Activated naive CD4-positive, alpha-beta T cell treated with anti-CD3 and anti-CD28 coated beads, Interleukin-2, amount 50 U/mL, for 72 hours (primary cell): Measurements from ENCODE around the gene ASF1B. TPM values are rescaled to one million over a fixed set of nuclear protein-coding genes. Genes with fewer than 3 reads are reported as not detected.
A peak's percentile ranks its signal among the peaks of the same experiment; 100 is the strongest.

Experiments used
- ATAC-seq, 2 donors: fragments of 150-1000 bp; cut with Tn5 transposase; 2 replicates each; pipeline ENCODE4 v1.10.0; 2021; ENCODE audit warnings: mild to moderate bottlenecking in 2 of 2, moderate library complexity in 2 of 2
- DNase-seq, 2 donors: peaks; one replicate each; pipeline ENCODE4 v3.0.0; 2021 to 2022; ENCODE audit warnings: low spot score in 2 of 2
- H3K27ac Mint-ChIP-seq, 2 donors: one replicate each; pipeline ENCODE4 v1.8.0; 2022; ENCODE audit warnings: mild to moderate bottlenecking in 2 of 2, mixed read lengths in 2 of 2
- H3K36me3 Mint-ChIP-seq, 2 donors: one replicate each; pipeline ENCODE4 v1.8.0; 2022; ENCODE audit warnings: mixed read lengths in 2 of 2
- H3K9me3 Mint-ChIP-seq, 2 donors: one replicate each; pipeline ENCODE4 v1.8.0; 2022; ENCODE audit warnings: mixed read lengths in 2 of 2
- total RNA-seq, 2 donors: library from RNA; stranded (reverse); gene quantifications; one replicate each; pipeline ENCODE4 v1.2.3, GENCODE V29; 2022

Gene ASF1B
- total RNA-seq, 2 donors from 2014 or later, result 68.3 to 76.1 TPM

DNA sequence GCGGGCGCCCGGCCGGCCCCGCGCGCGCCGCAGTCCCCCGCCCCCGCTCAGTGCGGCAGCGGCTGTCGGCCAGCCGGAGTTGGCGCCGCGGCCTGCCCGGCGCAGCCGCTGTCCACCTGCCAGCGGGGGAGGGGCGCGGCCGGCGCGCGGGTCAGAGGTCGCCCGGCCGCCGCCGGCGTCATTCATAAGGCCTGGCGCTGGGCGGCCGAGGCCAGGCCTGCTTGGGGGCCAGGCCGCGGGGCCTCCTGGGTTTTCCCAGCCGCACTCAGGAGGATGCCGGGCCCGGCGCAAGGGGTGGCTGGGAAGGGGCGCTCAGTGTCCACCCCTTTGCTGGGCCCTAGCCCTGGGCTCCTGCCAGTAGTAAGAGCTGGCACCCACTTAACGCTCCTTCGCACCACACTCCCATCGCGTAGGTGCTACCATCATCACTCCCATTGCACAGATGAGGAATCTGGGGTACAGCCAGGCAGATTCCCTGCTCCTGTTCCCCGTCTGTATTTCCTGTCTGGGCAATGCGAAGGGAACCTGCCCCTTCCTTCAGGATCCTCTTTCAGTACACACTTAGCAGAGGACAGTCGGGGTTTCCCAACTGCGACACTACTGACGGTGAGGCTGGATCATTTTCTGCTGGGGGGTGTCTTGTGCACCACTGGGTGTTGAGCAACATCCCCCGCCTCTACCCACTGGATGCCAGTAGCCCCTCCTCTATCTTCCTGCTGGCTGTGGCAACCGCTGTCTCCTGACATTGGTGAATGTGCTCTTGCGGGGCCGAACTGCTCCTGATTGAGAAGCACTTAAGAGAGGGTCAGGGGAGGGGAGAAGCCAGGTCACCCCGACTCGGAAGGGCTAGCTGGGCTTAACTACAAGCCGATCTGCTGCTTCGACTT lies 18.0 kb downstream of the ASF1B start:
- Mint-ChIP-seq H3K27ac (peak overlapping the region; percentile 85 to 97), H3K36me3 (peaks cover 0 to 5% of the 10 kb centered on the region in 2 donors), H3K9me3 (no peaks in the 10 kb centered on the region)
- DNase-seq, result peak in 1 of 2 donors; percentile 64
- no peak for ATAC-seq

- peak; percentile 98 to 100 for DNase-seq
- peaks cover 0 to 5% of the 10 kb centered on the region in 2 donors for H3K36me3 Mint-ChIP-seq
- H3K9me3 Mint-ChIP-seq, result no peaks in the 10 kb centered on the region
- peak within 1 kb of the TSS; percentile 85 to 97 for H3K27ac Mint-ChIP-seq
- ATAC-seq, result peak; percentile 93 to 94
These were observed 18.7 kb downstream of the ASF1B start, which contains the start of gene PRKACA for GRCh38 chr19:14117668-14118164. TSS of gene PRKACA (minus strand) at chr19:14117762. CDS start at chr19:14117547, 215 bp downstream.

DNA sequence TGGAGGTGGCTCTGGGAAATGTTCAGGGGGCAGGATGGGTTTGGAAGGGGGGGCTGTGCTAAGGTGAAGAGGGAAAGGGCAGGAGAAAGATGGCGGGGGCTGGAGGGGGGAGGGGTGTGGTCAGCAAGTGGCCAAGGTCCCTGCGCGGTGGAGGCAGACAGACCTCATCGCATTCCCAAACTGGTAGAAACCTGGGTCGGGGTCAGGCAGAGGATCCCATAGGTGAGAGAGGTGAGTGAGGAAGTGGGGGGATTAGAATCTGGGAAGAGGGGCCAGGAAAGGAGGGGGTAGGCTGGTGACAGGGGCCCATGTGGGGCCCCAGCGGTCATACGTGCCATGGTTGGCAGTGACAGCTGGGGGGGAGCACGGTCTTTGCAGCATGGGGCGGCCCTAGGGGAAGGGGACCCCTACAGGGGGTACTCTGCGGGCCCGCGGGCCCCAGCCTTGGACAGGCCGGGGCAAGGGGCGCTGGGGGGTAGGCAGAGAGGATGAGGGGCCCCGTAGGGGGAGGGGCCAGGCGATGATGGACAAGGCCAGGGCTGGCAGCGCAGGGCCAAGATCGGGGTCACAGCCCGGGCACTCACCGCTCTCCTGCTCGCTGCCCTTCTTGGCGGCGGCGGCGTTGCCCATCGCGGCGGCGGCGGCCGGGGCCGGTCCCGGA lies 19.3 kb downstream of the ASF1B start:
- Mint-ChIP-seq H3K27ac (peak overlapping the region; percentile 11 to 85), H3K9me3 (no peaks in the 10 kb centered on the region), H3K36me3 (peaks cover 0 to 5% of the 10 kb centered on the region in 2 donors)
- peak in 1 of 2 donors; percentile 66 for DNase-seq
- ATAC-seq, result peak in 1 of 2 donors; percentile 0

DNA sequence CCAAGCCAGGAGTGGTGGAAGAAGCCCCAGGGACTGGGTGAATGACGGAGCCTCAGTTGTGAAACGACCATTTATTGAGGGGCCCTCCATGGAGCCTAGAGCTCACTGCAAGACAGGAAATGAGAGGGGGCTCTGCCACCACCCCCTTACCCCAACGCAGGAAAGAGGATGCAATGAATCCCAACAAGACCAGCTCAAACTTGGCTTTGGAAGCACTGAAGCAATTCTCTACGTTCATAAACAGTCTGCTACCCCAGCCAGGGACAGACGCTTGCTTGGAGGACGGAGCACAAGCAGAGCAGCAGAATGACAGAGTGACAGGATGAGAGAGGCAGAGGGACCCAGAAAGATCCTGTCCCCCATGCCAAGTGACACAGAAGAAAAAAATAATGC lies 19.9 kb downstream of the ASF1B start:
- Mint-ChIP-seq H3K9me3 (no peaks in the 10 kb centered on the region), H3K36me3 (peaks cover 0 to 5% of the 10 kb centered on the region in 2 donors), H3K27ac (peak overlapping the region; percentile 11 to 85)
- DNase-seq (no peak), ATAC-seq (no peak)

DNA sequence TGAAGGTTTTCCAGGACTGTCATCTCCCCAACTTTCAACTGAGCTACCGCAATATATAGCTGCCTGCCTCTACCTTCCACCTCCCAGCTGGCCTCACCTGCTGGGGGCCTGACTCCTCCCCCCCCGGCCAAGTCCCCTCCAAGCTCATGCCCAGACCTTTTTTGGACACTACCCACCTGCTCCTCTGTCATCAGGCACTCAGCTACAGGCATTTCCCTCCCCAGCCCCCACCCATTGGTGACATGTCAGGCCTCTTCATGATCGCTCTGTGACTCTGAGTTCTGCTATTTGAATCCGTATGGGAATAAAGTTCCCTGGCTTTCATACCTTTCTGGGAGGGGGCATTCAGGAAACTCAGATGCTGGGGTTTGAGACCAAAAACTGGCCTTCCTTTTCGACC lies 20.6 kb downstream of the ASF1B start:
- H3K9me3 Mint-ChIP-seq, result no peaks in the 10 kb centered on the region
- DNase-seq (no peak), ATAC-seq (no peak)
- H3K27ac Mint-ChIP-seq, result peak overlapping the region in 1 of 2 donors; percentile 85
- H3K36me3 Mint-ChIP-seq, result peaks cover 0 to 5% of the 10 kb centered on the region in 2 donors

DNA sequence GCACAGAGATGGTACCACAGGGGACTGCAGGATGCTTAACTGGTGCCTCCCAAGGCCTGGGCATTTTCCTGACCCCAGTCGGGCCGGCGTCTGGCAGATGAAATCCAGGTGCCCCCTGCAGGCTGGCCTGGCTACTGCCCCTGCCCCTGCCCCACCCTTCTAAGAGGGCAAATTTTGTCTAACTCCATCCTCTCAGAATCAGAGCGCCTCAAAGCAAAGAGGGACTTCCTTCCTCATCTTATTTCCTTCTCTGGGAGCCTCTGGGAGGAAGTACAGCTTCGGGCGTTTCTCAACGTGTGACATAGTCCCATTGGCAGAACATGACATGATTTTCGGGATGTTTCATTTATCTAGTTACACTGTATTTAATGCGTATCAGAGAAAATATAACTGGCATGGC lies 21.5 kb downstream of the ASF1B start:
- H3K9me3 Mint-ChIP-seq, result no peaks in the 10 kb centered on the region
- H3K36me3 Mint-ChIP-seq, result peaks cover 0 to 5% of the 10 kb centered on the region in 2 donors
- DNase-seq (peak in 1 of 2 donors; percentile 71), ATAC-seq (no peak)
- no peak overlapping the region for H3K27ac Mint-ChIP-seq

DNA sequence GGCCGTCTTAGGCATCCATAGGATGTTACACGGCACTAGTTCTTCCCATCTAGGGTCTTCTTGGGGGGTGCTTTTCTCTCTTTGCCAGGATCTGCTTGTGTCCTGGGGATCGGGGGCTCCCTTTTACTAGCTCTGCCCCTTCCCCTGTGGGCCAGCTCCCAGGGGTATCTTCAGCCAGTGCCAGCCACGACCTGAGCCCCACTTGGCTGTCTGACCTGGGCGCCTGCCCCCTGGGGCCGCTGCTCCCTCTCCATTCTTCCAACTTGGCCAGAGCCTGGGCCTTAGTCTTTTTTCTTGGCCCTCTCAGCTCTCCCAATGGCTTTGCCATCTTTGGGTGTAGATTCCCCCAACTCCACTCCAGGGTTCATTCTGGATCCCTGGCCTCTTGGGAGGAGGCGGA lies 21.9 kb downstream of the ASF1B start:
- ATAC-seq, result no peak
- no peaks in the 10 kb centered on the region for H3K9me3 Mint-ChIP-seq

DNA sequence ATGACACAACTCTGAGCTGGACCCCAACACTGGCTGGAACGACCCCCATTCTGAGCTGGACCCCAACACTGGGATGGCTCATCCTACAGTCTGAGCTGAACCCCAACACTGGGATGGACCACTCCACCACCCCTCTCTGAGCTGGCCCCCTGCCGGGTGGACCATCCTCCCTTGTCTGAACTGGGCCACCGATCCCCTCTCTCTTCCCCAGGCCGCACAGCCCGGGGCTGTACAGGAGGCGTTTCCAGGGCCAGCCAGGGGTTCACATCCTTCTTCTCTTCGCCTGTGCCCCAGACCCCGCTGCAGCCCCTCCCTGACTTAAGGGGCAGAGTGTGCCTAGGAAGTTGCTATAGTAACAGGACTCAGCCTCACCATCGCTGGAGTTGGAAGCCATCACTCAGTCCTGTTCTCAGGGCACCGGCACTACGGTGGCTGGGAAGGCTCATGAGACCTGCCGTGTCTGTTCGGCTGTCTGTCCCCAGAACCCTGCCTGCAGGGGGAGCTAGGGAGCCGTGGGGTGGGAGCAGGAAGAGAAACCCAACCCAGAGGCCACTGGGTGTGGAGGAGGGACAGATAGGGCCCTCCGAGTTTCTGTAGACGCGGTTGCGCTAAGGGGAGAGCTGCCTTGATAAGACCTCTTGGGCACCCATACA lies 22.5 kb downstream of the ASF1B start:
- peak in 1 of 2 donors; percentile 67 for DNase-seq
- ATAC-seq, result no peak
- Mint-ChIP-seq H3K36me3 (peaks cover 0 to 5% of the 10 kb centered on the region in 2 donors), H3K9me3 (no peaks in the 10 kb centered on the region), H3K27ac (peak overlapping the region; percentile 29 to 51)

More for the DNA sequence above, 21.9 kb downstream of the ASF1B start:
- DNase-seq, result no peak
- Mint-ChIP-seq H3K27ac (no peak overlapping the region), H3K36me3 (peaks cover 0 to 5% of the 10 kb centered on the region in 2 donors)

DNA sequence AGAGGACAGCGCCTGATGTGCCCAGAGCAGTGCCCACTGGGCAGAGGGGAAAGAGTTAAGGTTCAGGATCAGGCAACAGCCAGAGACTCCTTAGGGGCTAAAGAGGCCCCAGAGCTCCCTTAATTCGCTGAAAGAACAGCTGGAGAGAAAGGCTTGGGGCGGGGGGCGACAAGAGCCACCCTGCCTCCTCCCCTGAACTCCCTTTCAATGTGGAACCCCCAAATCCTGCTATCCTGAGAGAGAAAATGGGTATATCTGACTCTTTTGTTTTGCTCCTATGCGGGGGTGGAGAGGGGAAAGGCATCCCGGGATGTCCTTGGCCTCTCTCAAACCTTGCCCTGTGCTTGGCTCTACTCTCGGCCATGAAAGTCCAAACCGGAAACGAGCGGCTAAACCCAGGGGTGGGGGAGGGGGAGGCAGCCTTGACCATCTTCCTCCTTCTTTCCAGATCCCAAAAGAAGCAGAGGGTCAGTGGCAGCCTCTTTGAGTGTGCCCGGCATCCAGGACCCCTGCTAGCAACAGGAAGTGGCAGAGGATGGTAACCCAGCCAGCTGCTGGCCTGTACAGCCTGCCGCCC lies 23.5 kb downstream of the ASF1B start:
- ATAC-seq (no peak), DNase-seq (no peak)
- peaks cover 0 to 5% of the 10 kb centered on the region in 2 donors for H3K36me3 Mint-ChIP-seq
- no peaks in the 10 kb centered on the region for H3K9me3 Mint-ChIP-seq
- peak overlapping the region; percentile 51 to 65 for H3K27ac Mint-ChIP-seq

- ATAC-seq (no peak), DNase-seq (no peak)
- Mint-ChIP-seq H3K27ac (no peak overlapping the region), H3K36me3 (peaks cover 0 to 5% of the 10 kb centered on the region in 2 donors), H3K9me3 (no peaks in the 10 kb centered on the region)
These were observed 24.2 kb downstream of the ASF1B start for GRCh38 chr19:14112051-14112808.

DNA sequence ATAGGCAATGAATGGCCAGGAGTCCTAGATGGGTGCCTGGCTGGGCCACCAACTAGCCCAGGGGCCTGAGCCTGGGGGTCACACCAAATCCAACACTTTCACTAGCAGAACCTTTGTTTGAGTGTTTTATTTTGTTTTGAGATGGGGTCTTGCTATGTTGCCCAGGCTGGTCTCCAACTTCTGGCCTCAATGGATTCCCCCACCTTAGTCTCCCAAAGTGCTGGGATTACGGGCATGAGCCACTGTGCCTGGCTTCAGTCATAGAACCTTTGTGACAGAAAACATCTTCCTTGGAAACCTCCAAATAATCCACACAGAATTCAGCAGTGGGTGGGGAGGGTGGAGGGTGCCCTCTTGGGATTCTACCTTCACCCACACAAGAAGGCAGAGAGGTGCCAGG lies 24.9 kb downstream of the ASF1B start:
- DNase-seq (no peak), ATAC-seq (no peak)
- H3K36me3 Mint-ChIP-seq, result peaks cover 0 to 2% of the 10 kb centered on the region in 2 donors
- no peak overlapping the region for H3K27ac Mint-ChIP-seq
- no peaks in the 10 kb centered on the region for H3K9me3 Mint-ChIP-seq

DNA sequence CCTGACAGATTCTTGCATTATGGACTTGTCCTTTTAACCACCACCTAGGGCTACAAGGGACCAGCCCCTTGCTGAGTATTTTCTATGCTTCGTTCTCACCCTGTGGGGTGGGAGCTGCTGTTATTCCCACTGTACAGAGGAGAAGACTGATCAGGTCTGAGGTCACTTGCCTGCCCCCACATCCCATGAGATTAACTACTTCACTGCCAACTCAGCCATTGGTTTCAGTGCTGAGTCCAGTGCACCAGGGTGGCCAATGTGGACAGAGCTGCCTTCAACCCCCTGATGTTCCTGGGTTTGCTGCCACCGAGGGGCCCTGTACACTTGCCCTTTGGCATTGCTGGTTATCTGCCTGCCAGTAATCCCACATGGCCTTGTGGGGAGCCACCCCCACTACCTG lies 25.7 kb downstream of the ASF1B start:
- Mint-ChIP-seq H3K36me3 (no peaks in the 10 kb centered on the region), H3K9me3 (no peaks in the 10 kb centered on the region), H3K27ac (no peak overlapping the region)
- ATAC-seq, result no peak
- DNase-seq, result no peak

- Mint-ChIP-seq H3K27ac (peak overlapping the region in 1 of 2 donors; percentile 75), H3K9me3 (no peaks in the 10 kb centered on the region), H3K36me3 (no peaks in the 10 kb centered on the region)
- DNase-seq, result no peak
- no peak for ATAC-seq
These were observed 28.6 kb downstream of the ASF1B start for GRCh38 chr19:14107581-14108461.

- ATAC-seq, result no peak
- no peaks in the 10 kb centered on the region for H3K36me3 Mint-ChIP-seq
- peak overlapping the region in 1 of 2 donors; percentile 55 for H3K27ac Mint-ChIP-seq
- no peaks in the 10 kb centered on the region for H3K9me3 Mint-ChIP-seq
- no peak for DNase-seq
These were observed 29.5 kb downstream of the ASF1B start for GRCh38 chr19:14106840-14107239.

- Mint-ChIP-seq H3K36me3 (no peaks in the 10 kb centered on the region), H3K9me3 (no peaks in the 10 kb centered on the region), H3K27ac (no peak overlapping the region)
- ATAC-seq (no peak), DNase-seq (no peak)
These were observed 30.7 kb downstream of the ASF1B start for GRCh38 chr19:14105680-14106079.
